Brain microvascular endothelial cell (primary cell): Measurements from ENCODE around the gene C1GALT1.
"Not testable (repeated sequence)": the region's sequence is repeated elsewhere in the genome, so short reads cannot be mapped to it uniquely, and the experiment has no call there.

Source experiments
- DNase-seq: peaks from one replicate; pipeline ENCODE4 v3.0.0-alpha.2; 2020
- H3K27ac ChIP-seq: fragments of 250-450 bp; sonication (Bioruptor Pico); 2 replicates; pipeline ENCODE4 v1.5.1; 2020; ENCODE audit warnings: mild to moderate bottlenecking, moderate library complexity
- H3K27me3 ChIP-seq: fragments of 250-450 bp; sonication (Bioruptor Pico); replicated peaks from 2 replicates; pipeline ENCODE4 v1.5.1; 2020; ENCODE audit warnings: mild to moderate bottlenecking
- H3K36me3 ChIP-seq: fragments of 250-450 bp; sonication (Bioruptor Pico); replicated peaks from 2 replicates; pipeline ENCODE4 v1.5.1; 2020; ENCODE audit warnings: mild to moderate bottlenecking
- H3K4me3 ChIP-seq: 2 replicates; pipeline ENCODE4 v1.5.1; 2011; ENCODE audit warnings: low read depth, mild to moderate bottlenecking, control low read depth, low read length, moderate library complexity
- CTCF ChIP-seq: IDR thresholded peaks from 2 replicates; pipeline ENCODE4 v1.5.1; 2011; ENCODE audit warnings: low read depth, mild to moderate bottlenecking, moderate library complexity, low read length, control low read depth, inconsistent platforms; ENCODE audit errors: missing control alignments
- in situ Hi-C: cut with HindIII; loops from 2 replicates; pipeline ENCODE4 v1.10.0; 2017; ENCODE audit warnings: low sequenced_read_pairs, low pct_ligation_motif_present

C1GALT1 gene

GRCh38 chr7:7182156-7183060 is at the start of gene C1GALT1:
Gene C1GALT1 (plus strand): TSS chr7:7182544. CDS start chr7:7234320, 51,776 bp downstream.
- no peaks in the 10 kb centered on the region for H3K36me3 ChIP-seq
- no peaks in the 10 kb centered on the region for H3K27me3 ChIP-seq
- peak within 1 kb of the TSS; percentile 71 for H3K27ac ChIP-seq
- in situ Hi-C loops: no loop called here
- peak; percentile 96 for DNase-seq
- peak within 1 kb of the TSS; percentile 89 for H3K4me3 ChIP-seq
- peak; percentile 69 for TF ChIP-seq CTCF

GRCh38 chr7:7134046-7134445 is 48.3 kb upstream of the C1GALT1 start:
- in situ Hi-C loops: no loop called here
- H3K4me3 ChIP-seq: no peak overlapping the region
- H3K27me3 ChIP-seq: no peaks in the 10 kb centered on the region
- no peak for TF ChIP-seq CTCF
- no peak for DNase-seq
- no peaks in the 10 kb centered on the region for H3K36me3 ChIP-seq
- H3K27ac ChIP-seq: no peak overlapping the region

- TF ChIP-seq CTCF: no peak
- in situ Hi-C loops: no loop called here
- H3K27me3 ChIP-seq: no peaks in the 10 kb centered on the region
- no peaks in the 10 kb centered on the region for H3K36me3 ChIP-seq
- no peak overlapping the region for H3K4me3 ChIP-seq
- H3K27ac ChIP-seq: no peak overlapping the region
- no peak for DNase-seq
Observed at GRCh38 chr7:7135074-7135473, 47.3 kb upstream of the C1GALT1 start.

- in situ Hi-C loops, H3K27me3 ChIP-seq, H3K4me3 ChIP-seq, DNase-seq, H3K36me3 ChIP-seq, H3K27ac ChIP-seq: not testable (repeated sequence)
Observed at GRCh38 chr7:7135924-7136323, 46.4 kb upstream of the C1GALT1 start.

GRCh38 chr7:7136466-7137381 is 45.6 kb upstream of the C1GALT1 start:
- TF ChIP-seq CTCF: no peak
- no peaks in the 10 kb centered on the region for H3K36me3 ChIP-seq
- no peak overlapping the region for H3K27ac ChIP-seq
- H3K27me3 ChIP-seq: no peaks in the 10 kb centered on the region
- in situ Hi-C loops: no loop called here
- DNase-seq: peak; percentile 34
- no peak overlapping the region for H3K4me3 ChIP-seq

- Histone ChIP-seq H3K27ac (no peak overlapping the region), H3K27me3 (no peaks in the 10 kb centered on the region), H3K4me3 (no peak overlapping the region), H3K36me3 (no peaks in the 10 kb centered on the region)
- no peak for DNase-seq
- in situ Hi-C loops: no loop called here
- TF ChIP-seq CTCF: no peak
Observed at GRCh38 chr7:7138897-7139296, 43.4 kb upstream of the C1GALT1 start.

GRCh38 chr7:7143404-7143803 is 38.9 kb upstream of the C1GALT1 start:
- H3K36me3 ChIP-seq, H3K4me3 ChIP-seq, DNase-seq, H3K27ac ChIP-seq, H3K27me3 ChIP-seq, in situ Hi-C loops: not testable (repeated sequence)

GRCh38 chr7:7145151-7145550 is 37.2 kb upstream of the C1GALT1 start:
- DNase-seq, H3K27me3 ChIP-seq, H3K27ac ChIP-seq, in situ Hi-C loops, H3K36me3 ChIP-seq, H3K4me3 ChIP-seq: not testable (repeated sequence)
